Upper lobe of left lung (tissue), 6 donors: ENCODE data around the gene CBX6. TPM values are rescaled to one million over a fixed set of nuclear protein-coding genes. Genes with fewer than 3 reads are reported as not detected.

Experiments used
- ATAC-seq, 2 donors: fragments of 200-7000 bp; cut with Tn5 transposase; one replicate each; pipeline ENCODE4 v1.9.1; 2022; ENCODE audit warnings: mild to moderate bottlenecking in 2 of 2, moderate library complexity in 2 of 2; ENCODE audit not compliant: low FRiP score in 2 of 2
- DNase-seq, 2 donors: peaks; one replicate each; pipeline ENCODE4 v3.0.0-alpha.2; 2019 to 2020
- H3K27ac ChIP-seq, 4 donors: fragments of 200-600 bp; sonication (generic); one replicate each; pipeline ENCODE4 v1.5.1; 2016 to 2019
- H3K27me3 ChIP-seq, 4 donors: fragments of 200-600 bp; sonication (generic); one replicate each; pipeline ENCODE4 v1.5.1; 2017 to 2019
- H3K36me3 ChIP-seq, 4 donors: fragments of 200-600 bp; sonication (generic); one replicate each; pipeline ENCODE4 v1.5.1; 2016 to 2019
- H3K4me1 ChIP-seq, 4 donors: fragments of 200-600 bp; sonication (generic); one replicate each; pipeline ENCODE4 v1.5.1; 2018 to 2019
- H3K4me3 ChIP-seq, 4 donors: fragments of 200-600 bp; sonication (generic); one replicate each; pipeline ENCODE4 v1.5.1; 2017 to 2019; ENCODE audit warnings: mild to moderate bottlenecking in 2 of 4, moderate library complexity in 1 of 4
- H3K9me3 ChIP-seq, 4 donors: fragments of 200-600 bp; sonication (generic); one replicate each; pipeline ENCODE4 v1.5.1; 2018 to 2019
- CTCF ChIP-seq, 6 experiments: fragments of 450-650 bp in 4 of 6; fragments of 200-600 bp in 2 of 6; sonication (generic) in 2 of 6; IDR thresholded peaks; one replicate each; pipeline ENCODE4 v1.5.1; 2016 to 2019; ENCODE audit warnings: antibody characterized with exemption in 6 of 6
- EP300 ChIP-seq, 4 donors: sonication (generic); formaldehyde crosslinking; IDR thresholded peaks; one replicate each; pipeline ENCODE4 v1.5.1; 2017; ENCODE audit warnings: antibody characterized with exemption in 4 of 4, control low read depth in 2 of 4
- POLR2A ChIP-seq, 4 donors: fragments of 450-650 bp; IDR thresholded peaks; one replicate each; pipeline ENCODE4 v1.5.1; 2016 to 2017; ENCODE audit warnings: antibody characterized with exemption in 4 of 4, mild to moderate bottlenecking in 2 of 4
- POLR2AphosphoS5 ChIP-seq, 2 donors: sonication (generic); formaldehyde crosslinking; IDR thresholded peaks; one replicate each; pipeline ENCODE4 v1.5.1; 2017; ENCODE audit warnings: antibody characterized with exemption in 2 of 2
- WGBS, 2 donors: methylation state at CpG; one replicate each; pipeline ENCODE4 v1.1.5; 2017 to 2018; 5-methylcytosine and 5-hydroxymethylcytosine counted together
- total RNA-seq, 6 donors: library from RNA; depleted of rRNA in 4 of 6; stranded (reverse); fragments of >200 nt in 4 of 6; gene quantifications; one replicate each; pipeline versions ENCODE4 v1.1.0 to v1.2.1, GENCODE V29; 2016 to 2021
- donor health status: DM: no; HTN: no; CAD: no; lungs with moderate emphysema.
- donor health status: DM: no; HTN: yes; CAD: no; lungs with severe emphysema.

CBX6 gene
- 10 to 100 TPM; 30.4 to 74.9 (median 45.4) TPM for total RNA-seq

DNA sequence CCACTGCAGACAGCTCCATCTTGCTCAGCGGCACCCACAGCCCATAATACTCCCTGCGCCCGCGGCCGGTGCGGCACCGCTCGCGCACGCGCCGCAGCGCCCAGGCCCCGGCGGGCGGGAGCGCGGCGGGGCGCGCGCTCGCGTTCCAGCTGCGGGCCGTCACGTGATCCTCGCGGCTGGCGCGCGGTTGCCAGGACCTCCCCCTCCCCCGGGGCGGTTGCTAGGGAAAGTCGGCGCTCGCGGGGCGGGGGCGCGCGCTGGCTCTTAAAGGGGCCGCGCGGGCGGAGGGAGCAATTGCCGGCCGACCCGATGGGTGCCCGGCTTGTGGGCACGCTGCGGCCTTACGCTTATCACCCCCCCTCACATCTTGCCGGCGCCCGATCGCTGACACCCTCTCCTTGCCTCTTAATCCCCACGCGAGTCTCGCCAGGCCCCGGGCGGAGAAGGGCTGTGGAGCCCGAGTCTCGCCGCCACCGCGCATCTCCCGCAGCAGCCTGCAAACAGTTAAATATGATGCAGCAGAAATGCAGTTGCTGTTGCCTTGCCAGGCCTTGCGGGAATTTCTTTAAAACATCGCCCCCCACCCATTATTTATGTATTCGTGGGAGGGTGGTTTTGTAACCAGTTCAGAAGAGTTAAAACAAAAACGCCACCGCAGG is at the start of gene CBX6:
TSS of gene CBX6 (minus strand) at position 45 of the 659 bp plus-strand sequence. CDS start at position 19, 26 bp downstream.
- peak; percentile 96 to 100 for DNase-seq
- Histone ChIP-seq H3K4me1 (peaks cover 29 to 35% (median 32%) of the 10 kb centered on the region in 4 donors), H3K27ac (peak within 1 kb of the TSS; percentile 88 to 99 (median 95)), H3K4me3 (peak within 1 kb of the TSS; percentile 75 to 95 (median 80)), H3K36me3 (peaks cover 0 to 21% (median 5%) of the 10 kb centered on the region in 4 donors), H3K27me3 (no peaks in the 10 kb centered on the region), H3K9me3 (no peaks in the 10 kb centered on the region)
- ATAC-seq, result peak; percentile 85 to 92
- TF ChIP-seq CTCF (IDR thresholded peaks at IDR 0.05) (peak in 3 of 6 experiments; percentile 8 to 35 (median 13)), POLR2AphosphoS5 (IDR thresholded peaks at IDR 0.05) (peak; percentile 32 to 61), EP300 (IDR thresholded peaks at IDR 0.05) (peak in 1 of 4 donors; percentile 24), POLR2A (IDR thresholded peaks at IDR 0.05) (peak in 2 of 4 donors; percentile 40 to 56)
- 0 to 1% methylated on average over 7 to 56 of the region's 73 CpGs for WGBS, 2 donors

- no peak for DNase-seq
- no peaks in the 10 kb centered on the region for H3K9me3 ChIP-seq
- 59 to 74% methylated on average over 3 to 4 of the region's 4 CpGs for WGBS, 2 donors
- H3K27me3 ChIP-seq, result no peaks in the 10 kb centered on the region
- H3K27ac ChIP-seq, result no peak overlapping the region
- TF ChIP-seq POLR2A (IDR thresholded peaks at IDR 0.05) (no peak), CTCF (IDR thresholded peaks at IDR 0.05) (no peak), EP300 (IDR thresholded peaks at IDR 0.05) (no peak), POLR2AphosphoS5 (IDR thresholded peaks at IDR 0.05) (no peak)
- H3K4me3 ChIP-seq, result no peak overlapping the region
- peaks cover 12 to 25% (median 20%) of the 10 kb centered on the region in 4 donors for H3K4me1 ChIP-seq
- H3K36me3 ChIP-seq, result no peaks in the 10 kb centered on the region
- ATAC-seq, result no peak
These were observed 49.8 kb upstream of the CBX6 start for GRCh38 chr22:38921806-38922205.

DNA sequence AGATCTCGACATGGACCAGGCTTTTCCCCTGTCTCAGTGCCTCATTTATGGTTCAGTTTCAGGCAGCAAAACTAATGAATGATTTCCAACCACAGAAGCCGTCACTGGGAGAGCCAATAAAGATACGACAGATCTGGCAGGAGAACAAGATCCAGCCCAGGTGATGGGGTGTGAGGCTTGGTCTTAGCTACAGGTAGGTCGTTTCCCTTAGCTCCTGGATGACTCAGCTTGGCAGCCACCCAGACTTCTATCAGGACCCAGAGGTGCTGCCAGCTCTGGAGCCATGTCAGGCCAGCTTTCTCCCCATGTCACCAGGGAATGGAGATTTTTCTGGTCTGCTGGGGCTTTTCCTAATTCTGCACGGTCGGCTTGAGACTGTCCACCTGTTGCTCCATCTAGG is 49.1 kb upstream of the CBX6 start:
- WGBS, 2 donors, result 51 to 63% methylated on average over 6 of the region's 6 CpGs
- no peak overlapping the region for H3K4me3 ChIP-seq

DNA sequence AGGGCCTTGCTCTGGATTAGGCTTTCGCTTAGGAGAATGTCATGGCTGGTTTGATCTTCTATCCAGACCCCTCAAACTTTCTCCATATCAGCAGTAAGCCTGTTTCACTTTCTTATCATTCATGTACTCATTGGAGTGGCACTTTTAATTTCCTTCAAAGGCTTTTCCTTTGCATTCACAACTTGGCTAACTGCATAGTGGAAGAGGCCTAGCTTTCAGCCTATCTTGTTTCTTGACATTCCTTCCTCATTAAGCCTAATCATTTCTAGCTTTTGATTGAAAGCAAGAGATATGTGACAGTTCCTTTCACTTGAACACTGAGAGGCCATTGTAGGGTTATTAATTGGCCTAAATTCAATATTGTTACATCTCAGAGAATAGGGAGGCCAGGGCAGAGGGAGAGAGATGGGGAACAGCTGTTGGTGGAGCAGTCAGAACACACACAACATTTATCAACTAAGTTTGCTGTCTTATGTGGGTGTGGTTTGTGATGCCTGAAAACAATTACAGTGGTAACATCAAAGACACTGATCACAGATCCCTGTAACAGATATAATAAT is 47.7 kb upstream of the CBX6 start:
- no peaks in the 10 kb centered on the region for H3K27me3 ChIP-seq
- DNase-seq (no peak), ATAC-seq (no peak)
- no peaks in the 10 kb centered on the region for H3K9me3 ChIP-seq
- H3K4me1 ChIP-seq, result peaks cover 9 to 18% (median 14%) of the 10 kb centered on the region in 4 donors
- WGBS, 2 donors, result 88 to 96% methylated on average over 1 of the region's 1 CpG
- H3K4me3 ChIP-seq, result no peak overlapping the region
- H3K27ac ChIP-seq, result no peak overlapping the region
- no peak for TF ChIP-seq POLR2AphosphoS5 (IDR thresholded peaks at IDR 0.05)
- TF ChIP-seq CTCF (IDR thresholded peaks at IDR 0.05), result no peak
- TF ChIP-seq EP300 (IDR thresholded peaks at IDR 0.05), result no peak
- TF ChIP-seq POLR2A (IDR thresholded peaks at IDR 0.05), result no peak
- no peaks in the 10 kb centered on the region for H3K36me3 ChIP-seq

More for the DNA sequence above, 49.1 kb upstream of the CBX6 start:
- Histone ChIP-seq H3K9me3 (no peaks in the 10 kb centered on the region), H3K27me3 (no peaks in the 10 kb centered on the region), H3K4me1 (peaks cover 12 to 25% (median 18%) of the 10 kb centered on the region in 4 donors), H3K27ac (no peak overlapping the region), H3K36me3 (no peaks in the 10 kb centered on the region)
- ATAC-seq, result no peak
- TF ChIP-seq POLR2A (IDR thresholded peaks at IDR 0.05) (no peak), CTCF (IDR thresholded peaks at IDR 0.05) (no peak), POLR2AphosphoS5 (IDR thresholded peaks at IDR 0.05) (no peak), EP300 (IDR thresholded peaks at IDR 0.05) (no peak)
- peak in 1 of 2 donors; percentile 65 for DNase-seq
